GM12878 (cell line): Measurements from ENCODE around the gene REV1. TPM values are rescaled to one million over a fixed set of nuclear protein-coding genes. Genes with fewer than 3 reads are reported as not detected.

Source experiments
- ATAC-seq: fragments of 200-7000 bp; cut with Tn5 transposase; 3 replicates; pipeline ENCODE4 v1.9.1; 2020; ENCODE audit warnings: mild to moderate bottlenecking, moderate library complexity
- BruUV-seq: library from RNA; stranded (reverse); fragments of 400-500 nt; replicated peaks from 2 replicates; lab custom pipeline; 2021; lab: Mats Ljungman, UMichigan
- CTCF ChIA-PET: fragments of 300-600 bp; sonication (Branson Sonifier 250); formaldehyde crosslinking; extraction: SDS; loops from one replicate; lab custom pipeline; 2021; ENCODE audit warnings: inconsistent platforms; lab: Yijun Ruan, JAX
- POLR2A ChIA-PET: fragments of 350-600 bp; formaldehyde crosslinking; extraction: SDS; loops from one replicate; lab custom pipeline; 2021; ENCODE audit warnings: inconsistent platforms; lab: Charles Lee
- RAD21 ChIA-PET: fragments of 300-600 bp; sonication (Branson Sonifier 250); formaldehyde crosslinking; loops from one replicate; lab custom pipeline; 2023; ENCODE audit warnings: antibody characterized with exemption; ENCODE audit not compliant: unreplicated experiment; lab: Charles Lee
- SMC1A ChIA-PET: fragments of 300-600 bp; sonication (Branson Sonifier 250); formaldehyde crosslinking; loops from one replicate; lab custom pipeline; 2023; ENCODE audit not compliant: unreplicated experiment, uncharacterized antibody; lab: Charles Lee
- DNase-seq: peaks from one replicate; pipeline ENCODE4 v3.0.0-alpha.2; 2011; ENCODE audit warnings: low read depth, low spot score
- FAIRE-seq: peaks from 3 replicates; lab custom pipeline; 2011; peaks lifted over from hg19 to GRCh38; lab: Jason Lieb, UNC
- H2AFZ ChIP-seq: 2 replicates; pipeline ENCODE4 v1.6.0; 2011; ENCODE audit warnings: low read depth, low read length, control low read depth; ENCODE audit not compliant: control insufficient read depth
- H3K27ac ChIP-seq: 2 replicates; pipeline ENCODE4 v1.5.1; 2011; ENCODE audit warnings: control low read depth; ENCODE audit not compliant: control insufficient read depth, insufficient read depth
- H3K27me3 ChIP-seq, 2 experiments: replicated peaks in 1 of 2; 2 replicates each; pipeline versions ENCODE4 v1.6.0 to v1.6.1; 2011; ENCODE audit warnings: low read length in 1 of 2; ENCODE audit not compliant: control insufficient read depth in 2 of 2, insufficient read depth in 2 of 2
- H3K36me3 ChIP-seq, 2 experiments: 2 replicates each; pipeline ENCODE4 v1.5.1; 2011; ENCODE audit warnings: low read length in 1 of 2; ENCODE audit not compliant: control insufficient read depth in 2 of 2, insufficient read depth in 2 of 2
- H3K4me1 ChIP-seq: 2 replicates; pipeline ENCODE4 v1.6.1; 2011; ENCODE audit warnings: mild to moderate bottlenecking, low read length, moderate library complexity, mixed read lengths; ENCODE audit not compliant: control insufficient read depth, insufficient read depth
- H3K4me2 ChIP-seq: 2 replicates; pipeline ENCODE4 v1.6.0; 2011; ENCODE audit warnings: control low read depth; ENCODE audit not compliant: control insufficient read depth, insufficient read depth
- H3K4me3 ChIP-seq: fragments of 200-600 bp; sonication (generic); 2 replicates; pipeline ENCODE4 v1.5.1; 2016
- H3K79me2 ChIP-seq: 2 replicates; pipeline ENCODE4 v1.6.0; 2011; ENCODE audit warnings: low read length; ENCODE audit not compliant: control insufficient read depth, insufficient read depth
- H3K9ac ChIP-seq: 2 replicates; pipeline ENCODE4 v1.8.0; 2011; ENCODE audit warnings: low read length, control low read depth, mixed read lengths; ENCODE audit not compliant: control insufficient read depth, insufficient read depth
- H3K9me3 ChIP-seq: replicated peaks from 3 replicates; pipeline ENCODE4 v1.5.1; 2011; ENCODE audit warnings: mild to moderate bottlenecking, low read length; ENCODE audit not compliant: control insufficient read depth, insufficient read depth
- H4K20me1 ChIP-seq: 2 replicates; pipeline ENCODE4 v1.6.0; 2011; ENCODE audit not compliant: control insufficient read depth, insufficient read depth
- CBX5 ChIP-seq: sonication (generic); IDR thresholded peaks from 2 replicates; pipeline ENCODE4 v1.6.1; 2016; ENCODE audit warnings: low read depth, moderate library complexity, mild to moderate bottlenecking, inconsistent platforms
- ESRRA ChIP-seq: IDR thresholded peaks from 2 replicates; pipeline ENCODE4 v1.6.1; 2012; ENCODE audit warnings: mild to moderate bottlenecking, low read length, improper control_type of control experiment
- IKZF1 ChIP-seq: fragments of 450-650 bp; conservative IDR thresholded peaks from 2 replicates; pipeline ENCODE4 v1.6.1; 2017; ENCODE audit warnings: antibody characterized with exemption, mild to moderate bottlenecking
- NFYA ChIP-seq: IDR thresholded peaks from 2 replicates; pipeline ENCODE4 v1.6.1; 2011; ENCODE audit warnings: low read depth, mild to moderate bottlenecking, low read length, improper control_type of control experiment, borderline replicate concordance
- NR2C2 ChIP-seq: IDR thresholded peaks from 2 replicates; pipeline ENCODE4 v1.6.1; 2011; ENCODE audit warnings: borderline replicate concordance, low read depth; ENCODE audit not compliant: control insufficient read depth, insufficient read length
- POLR2AphosphoS5 ChIP-seq: IDR thresholded peaks from 2 replicates; pipeline ENCODE4 v1.6.1; 2011; ENCODE audit warnings: mild to moderate bottlenecking, low read length, inconsistent platforms
- RAD21 ChIP-seq: IDR thresholded peaks from 2 replicates; pipeline ENCODE4 v1.6.1; 2011; ENCODE audit warnings: mild to moderate bottlenecking, low read depth, low read length, moderate library complexity; ENCODE audit not compliant: insufficient read depth
- SP1 ChIP-seq: IDR thresholded peaks from one replicate; pipeline ENCODE4 v1.6.1; 2011; ENCODE audit warnings: low read depth, low read length
- SRF ChIP-seq, 2 experiments: IDR thresholded peaks; 2 replicates each; pipeline ENCODE4 v1.6.1; 2011; ENCODE audit warnings: low read depth in 2 of 2, low read length in 2 of 2, mild to moderate bottlenecking in 1 of 2, moderate library complexity in 1 of 2
- SUZ12 ChIP-seq: fragments of 200-600 bp; sonication (generic); IDR thresholded peaks from one replicate; pipeline ENCODE4 v1.6.1; 2018; ENCODE audit warnings: antibody characterized with exemption, mild to moderate bottlenecking; ENCODE audit not compliant: unreplicated experiment
- ZZZ3 ChIP-seq: IDR thresholded peaks from 2 replicates; pipeline ENCODE4 v1.6.1; 2011; ENCODE audit warnings: low read depth; ENCODE audit not compliant: control insufficient read depth, insufficient read length
- WGBS: methylation state at CpG from one replicate; pipeline ENCODE4 v1.1.6; 2016; ENCODE audit warnings: low lambda C conversion rate; ENCODE audit not compliant: insufficient replicate concordance, insufficient coverage; ENCODE audit errors: missing lambda C conversion rate; 5-methylcytosine and 5-hydroxymethylcytosine counted together
- in situ Hi-C: fragments of 300-500 bp; cut with MboI; formaldehyde crosslinking; loops from 9 replicates; pipeline ENCODE4 v1.14.3; 2018; ENCODE audit warnings: mixed read lengths
- intact Hi-C: fragments of 100-400 bp; cut with micrococcal nuclease; formaldehyde crosslinking; loops from one replicate; pipeline ENCODE4 v1.14.2; 2022; ENCODE audit not compliant: unreplicated experiment
- polyA plus RNA-seq, 11 experiments: library from polyadenylated mRNA; depleted of rRNA in 4 of 11; unstranded in 6 of 11; stranded (reverse) in 5 of 11; fragments of >200 nt; fragmentation: Nextera tagmentation in 4 of 11; fragmentation: Illumina TruSeq in 1 of 11; extraction: Ambion mirVana in 4 of 11; extraction: Trizol in 1 of 11; gene quantifications; 1 replicate in 1 of 11; 2 replicates in 10 of 11; pipeline versions ENCODE4 v1.2.1 to v1.2.3, GENCODE V29; 2011 to 2016; ENCODE audit warnings: inconsistent platforms in 2 of 11, missing spikeins in 2 of 11, low read depth in 1 of 11
- total RNA-seq, 4 experiments: library from RNA; depleted of rRNA in 3 of 4; stranded (reverse); fragments of >200 nt in 3 of 4; fragmentation: Illumina TruSeq in 1 of 4; extraction: Trizol in 1 of 4; gene quantifications; 2 replicates each; pipeline versions ENCODE4 v1.2.1 to v1.2.3, GENCODE V29; 2013 to 2021
- TF ChIP-seq, protein P1 (sequence below): IDR thresholded peaks from 2 replicates; pipeline ENCODE4 v1.6.1; 2011; ENCODE audit warnings: low read depth, mild to moderate bottlenecking, low read length, moderate library complexity, borderline replicate concordance; ENCODE audit errors: extremely low read depth
- TF ChIP-seq, protein P2 (sequence below): IDR thresholded peaks from 2 replicates; pipeline ENCODE4 v1.6.1; 2012; ENCODE audit warnings: improper control_type of control experiment, low read depth, low read length; ENCODE audit not compliant: insufficient replicate concordance

Gene REV1
- total and polyA plus RNA-seq, 10 of the 15 experiments (the other 5 are each of a cell fraction or from before 2014, with no cell fraction given), result 11.3 to 46.8 (median 29.0) TPM

DNA sequence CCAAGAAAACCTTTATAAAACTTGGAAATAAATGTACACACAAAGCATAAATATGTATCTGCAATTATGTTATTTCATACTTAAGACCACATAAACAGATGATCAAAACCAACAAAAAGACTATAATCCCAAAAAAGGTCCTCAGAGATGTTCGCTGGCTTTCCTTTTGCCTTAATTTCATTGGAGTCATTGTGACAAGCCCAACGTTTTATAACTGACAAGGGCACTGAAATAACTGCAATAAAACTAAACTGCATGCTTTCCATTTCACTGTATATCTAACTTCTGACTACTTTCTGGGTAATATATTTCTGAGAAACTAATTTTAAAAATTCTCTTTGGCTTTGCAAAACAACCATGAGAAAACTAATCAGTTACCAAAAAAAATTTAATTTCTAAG, 56.5 kb downstream of the REV1 start:
- ChIA-PET RAD21 (no interaction called here), POLR2A (interaction anchor here (0.6 kb wide), 1 partner anchor 1137 kb away, joined by 3 read pairs; no protein-coding TSS in a partner anchor)
- H3K27ac ChIP-seq, result no peak overlapping the region
- H3K79me2 ChIP-seq, result no peaks in the 10 kb centered on the region
- no peak for FAIRE-seq
- no TSS peak for BruUV-seq
- no peaks in the 10 kb centered on the region for H3K27me3 ChIP-seq
- H3K36me3 ChIP-seq, result peaks cover 2 to 3% of the 10 kb centered on the region in 2 experiments
- in situ Hi-C loops, result no loop called here
- H2AFZ ChIP-seq, result no peak overlapping the region
- TF ChIP-seq NR2C2 (no peak), CBX5 (no peak), IKZF1 (no peak), SP1 (no peak), SUZ12 (no peak), POLR2AphosphoS5 (no peak), ZZZ3 (no peak), RAD21 (no peak), NFYA (no peak), ESRRA (no peak), SRF (IDR thresholded peaks at IDR 0.05; ENCODE audit: low read depth in 2 of 2, low read length in 2 of 2) (no peak)
- TF ChIP-seq, protein P1, sequence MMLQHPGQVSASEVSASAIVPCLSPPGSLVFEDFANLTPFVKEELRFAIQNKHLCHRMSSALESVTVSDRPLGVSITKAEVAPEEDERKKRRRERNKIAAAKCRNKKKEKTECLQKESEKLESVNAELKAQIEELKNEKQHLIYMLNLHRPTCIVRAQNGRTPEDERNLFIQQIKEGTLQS, result no peak
- TF ChIP-seq, protein P2, sequence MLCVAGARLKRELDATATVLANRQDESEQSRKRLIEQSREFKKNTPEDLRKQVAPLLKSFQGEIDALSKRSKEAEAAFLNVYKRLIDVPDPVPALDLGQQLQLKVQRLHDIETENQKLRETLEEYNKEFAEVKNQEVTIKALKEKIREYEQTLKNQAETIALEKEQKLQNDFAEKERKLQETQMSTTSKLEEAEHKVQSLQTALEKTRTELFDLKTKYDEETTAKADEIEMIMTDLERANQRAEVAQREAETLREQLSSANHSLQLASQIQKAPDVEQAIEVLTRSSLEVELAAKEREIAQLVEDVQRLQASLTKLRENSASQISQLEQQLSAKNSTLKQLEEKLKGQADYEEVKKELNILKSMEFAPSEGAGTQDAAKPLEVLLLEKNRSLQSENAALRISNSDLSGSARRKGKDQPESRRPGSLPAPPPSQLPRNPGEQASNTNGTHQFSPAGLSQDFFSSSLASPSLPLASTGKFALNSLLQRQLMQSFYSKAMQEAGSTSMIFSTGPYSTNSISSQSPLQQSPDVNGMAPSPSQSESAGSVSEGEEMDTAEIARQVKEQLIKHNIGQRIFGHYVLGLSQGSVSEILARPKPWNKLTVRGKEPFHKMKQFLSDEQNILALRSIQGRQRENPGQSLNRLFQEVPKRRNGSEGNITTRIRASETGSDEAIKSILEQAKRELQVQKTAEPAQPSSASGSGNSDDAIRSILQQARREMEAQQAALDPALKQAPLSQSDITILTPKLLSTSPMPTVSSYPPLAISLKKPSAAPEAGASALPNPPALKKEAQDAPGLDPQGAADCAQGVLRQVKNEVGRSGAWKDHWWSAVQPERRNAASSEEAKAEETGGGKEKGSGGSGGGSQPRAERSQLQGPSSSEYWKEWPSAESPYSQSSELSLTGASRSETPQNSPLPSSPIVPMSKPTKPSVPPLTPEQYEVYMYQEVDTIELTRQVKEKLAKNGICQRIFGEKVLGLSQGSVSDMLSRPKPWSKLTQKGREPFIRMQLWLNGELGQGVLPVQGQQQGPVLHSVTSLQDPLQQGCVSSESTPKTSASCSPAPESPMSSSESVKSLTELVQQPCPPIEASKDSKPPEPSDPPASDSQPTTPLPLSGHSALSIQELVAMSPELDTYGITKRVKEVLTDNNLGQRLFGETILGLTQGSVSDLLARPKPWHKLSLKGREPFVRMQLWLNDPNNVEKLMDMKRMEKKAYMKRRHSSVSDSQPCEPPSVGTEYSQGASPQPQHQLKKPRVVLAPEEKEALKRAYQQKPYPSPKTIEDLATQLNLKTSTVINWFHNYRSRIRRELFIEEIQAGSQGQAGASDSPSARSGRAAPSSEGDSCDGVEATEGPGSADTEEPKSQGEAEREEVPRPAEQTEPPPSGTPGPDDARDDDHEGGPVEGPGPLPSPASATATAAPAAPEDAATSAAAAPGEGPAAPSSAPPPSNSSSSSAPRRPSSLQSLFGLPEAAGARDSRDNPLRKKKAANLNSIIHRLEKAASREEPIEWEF, result no peak
- TF ChIP-seq, all 136 proteins: peak for 0
- Histone ChIP-seq H3K4me3 (no peak overlapping the region), H3K9me3 (no peaks in the 10 kb centered on the region), H3K4me1 (no peaks in the 10 kb centered on the region), H3K9ac (no peak overlapping the region), H4K20me1 (no peaks in the 10 kb centered on the region), H3K4me2 (no peak overlapping the region)
- CTCF ChIA-PET, result interaction anchor here (0.8 to 1.0 kb wide), 2 partner anchors 8 to 29 kb away, joined by 4 read pairs; no protein-coding TSS in a partner anchor
- no peak for ATAC-seq
- SMC1A ChIA-PET, result interaction anchor here (1.5 kb wide), 1 partner anchor 9 kb away, joined by 5 read pairs; no protein-coding TSS in a partner anchor
- intact Hi-C loops, result no loop called here
- 52% methylated on average over 2 of the region's 2 CpGs for WGBS
- no peak for DNase-seq
